NCI-H446 treated with DMSO at 0.1 percent for 48 hours (cell line): ENCODE measurements around the gene ATG4A.

Experiments used
- DNase-seq: peaks from one replicate; lab custom pipeline; 2025; lab: John Stamatoyannopoulos, UW

Gene ATG4A

GRCh38 chrX:108091264-108091877 is at the start of gene ATG4A, which contains the start of gene PSMD10:
Gene ATG4A (plus strand): TSS chrX:108091778. CDS start chrX:108091827, 49 bp downstream.
Gene PSMD10 (minus strand): TSS chrX:108091542. CDS start chrX:108091520, 22 bp downstream.
- peak; percentile 89 for DNase-seq

GRCh38 chrX:108044554-108045256 is 46.9 kb upstream of the ATG4A start, which contains the start of gene VSIG1:
Gene VSIG1 (plus strand): TSS chrX:108045065. CDS start chrX:108045131, 66 bp downstream.
- no peak for DNase-seq

GRCh38 chrX:108049649-108050048 is 41.9 kb upstream of the ATG4A start:
- no peak for DNase-seq

GRCh38 chrX:108053218-108053617 is 38.4 kb upstream of the ATG4A start:
- DNase-seq: no peak

GRCh38 chrX:108055546-108055945 is 36.0 kb upstream of the ATG4A start:
- no peak for DNase-seq

- DNase-seq: no peak
These were observed 31.8 kb upstream of the ATG4A start for GRCh38 chrX:108059801-108060200.

GRCh38 chrX:108064001-108064400 is 27.6 kb upstream of the ATG4A start:
- no peak for DNase-seq

- DNase-seq: no peak
These were observed 27.0 kb upstream of the ATG4A start for GRCh38 chrX:108064613-108065012.

- no peak for DNase-seq
These were observed 23.5 kb upstream of the ATG4A start for GRCh38 chrX:108068121-108068520.

GRCh38 chrX:108070891-108071290 is 20.7 kb upstream of the ATG4A start:
- no peak for DNase-seq

GRCh38 chrX:108071578-108071977 is 20.0 kb upstream of the ATG4A start:
- no peak for DNase-seq

- no peak for DNase-seq
These were observed 18.8 kb upstream of the ATG4A start for GRCh38 chrX:108072746-108073145.

- no peak for DNase-seq
These were observed 10.5 kb upstream of the ATG4A start for GRCh38 chrX:108081110-108081509.

- no peak for DNase-seq
These were observed 3.8 kb upstream of the ATG4A start for GRCh38 chrX:108087792-108088191.

GRCh38 chrX:108088511-108088910 is 3.1 kb upstream of the ATG4A start:
- DNase-seq: no peak

GRCh38 chrX:108090491-108091263 is 901 bp upstream of the ATG4A start:
- DNase-seq: no peak

GRCh38 chrX:108091878-108092291 is 307 bp downstream of the ATG4A start:
- DNase-seq: no peak

- DNase-seq: no peak
These were observed 5.8 kb downstream of the ATG4A start for GRCh38 chrX:108097380-108097779.

- no peak for DNase-seq
These were observed 13.9 kb downstream of the ATG4A start for GRCh38 chrX:108105473-108105872.

- no peak for DNase-seq
These were observed 23.0 kb downstream of the ATG4A start for GRCh38 chrX:108114541-108114940.

- no peak for DNase-seq
These were observed 26.4 kb downstream of the ATG4A start for GRCh38 chrX:108117988-108118387.

GRCh38 chrX:108121291-108121690 is 29.7 kb downstream of the ATG4A start:
- no peak for DNase-seq

GRCh38 chrX:108122748-108123147 is 31.2 kb downstream of the ATG4A start:
- DNase-seq: no peak
